Measurements from ENCODE around the gene SDK1.
A peak's percentile ranks its signal among the peaks of the same experiment; 100 is the strongest.

- peak in 3 of 7 experiments; percentile 15 to 25 (median 21) for TF ChIP-seq CTCF (IDR thresholded peaks at IDR 0.05)
- peak in 1 of 3 donors; percentile 10 for TF ChIP-seq POLR2A (IDR thresholded peaks at IDR 0.05)
Measured at GRCh38 chr7:4134204-4134603, 833.2 kb downstream of the SDK1 start.

Data from body of pancreas (tissue), 4 donors.